NCI-H1105 treated with DMSO at 0.1 percent for 48 hours (cell line): Measurements from ENCODE around the gene IL4R.

Experiments
- DNase-seq: peaks from one replicate; lab custom pipeline; 2025; lab: John Stamatoyannopoulos, UW

IL4R gene

DNA sequence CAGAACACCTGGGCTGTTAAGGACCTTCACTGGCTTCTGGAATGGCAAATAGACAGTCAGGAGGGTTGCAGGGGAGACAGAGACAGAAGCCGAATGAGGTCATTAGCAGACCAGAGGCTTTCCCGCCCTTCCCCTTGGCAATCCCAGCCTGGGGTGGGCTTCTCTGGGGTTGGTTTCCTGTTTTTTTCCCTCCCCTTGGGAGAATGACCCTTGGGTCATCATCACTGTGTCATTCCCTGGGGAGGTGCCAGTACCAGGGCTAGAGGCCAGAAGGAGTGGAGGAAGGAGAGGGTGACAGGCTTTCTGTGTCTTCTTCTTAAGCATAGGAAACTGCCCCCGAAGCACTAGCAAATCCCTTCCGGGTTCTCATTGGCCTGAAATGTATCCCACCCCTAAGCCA is 45.3 kb downstream of the IL4R start:
- no peak for DNase-seq

DNA sequence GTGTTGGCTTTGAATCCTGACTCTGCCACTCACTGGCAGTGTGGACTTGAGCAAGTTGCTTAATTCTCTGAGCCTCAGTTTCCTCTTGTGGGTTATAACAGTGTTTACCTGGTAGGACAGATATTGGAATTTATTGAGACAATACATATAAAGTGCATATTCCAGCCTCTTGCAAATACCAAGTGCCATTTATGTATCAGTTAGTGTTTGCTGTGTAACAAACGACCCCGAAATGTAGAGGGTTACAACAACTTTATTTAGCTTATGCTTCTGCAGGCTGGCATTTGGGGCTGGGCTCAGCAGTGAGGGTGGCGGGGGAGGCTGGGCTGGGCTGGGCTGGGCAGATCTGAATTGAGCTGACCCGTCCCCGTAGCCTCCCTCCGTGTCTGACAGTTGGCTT is 45.8 kb downstream of the IL4R start:
- no peak for DNase-seq

DNA sequence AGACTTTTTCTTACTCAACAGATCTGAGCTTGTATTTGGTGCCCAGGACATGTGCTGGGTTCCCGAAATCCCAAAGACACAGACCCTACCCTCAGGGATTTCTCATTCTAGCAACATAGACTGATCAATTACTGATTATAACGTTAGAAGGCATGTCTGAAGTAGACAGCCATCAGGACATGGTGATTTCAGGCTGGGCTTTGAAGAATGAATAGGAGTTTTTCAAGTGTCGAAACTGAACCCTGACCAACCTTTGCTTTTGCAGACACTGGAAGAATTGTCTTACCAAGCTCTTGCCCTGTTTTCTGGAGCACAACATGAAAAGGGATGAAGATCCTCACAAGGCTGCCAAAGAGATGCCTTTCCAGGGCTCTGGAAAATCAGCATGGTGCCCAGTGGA is 48.2 kb downstream of the IL4R start:
- no peak for DNase-seq

DNA sequence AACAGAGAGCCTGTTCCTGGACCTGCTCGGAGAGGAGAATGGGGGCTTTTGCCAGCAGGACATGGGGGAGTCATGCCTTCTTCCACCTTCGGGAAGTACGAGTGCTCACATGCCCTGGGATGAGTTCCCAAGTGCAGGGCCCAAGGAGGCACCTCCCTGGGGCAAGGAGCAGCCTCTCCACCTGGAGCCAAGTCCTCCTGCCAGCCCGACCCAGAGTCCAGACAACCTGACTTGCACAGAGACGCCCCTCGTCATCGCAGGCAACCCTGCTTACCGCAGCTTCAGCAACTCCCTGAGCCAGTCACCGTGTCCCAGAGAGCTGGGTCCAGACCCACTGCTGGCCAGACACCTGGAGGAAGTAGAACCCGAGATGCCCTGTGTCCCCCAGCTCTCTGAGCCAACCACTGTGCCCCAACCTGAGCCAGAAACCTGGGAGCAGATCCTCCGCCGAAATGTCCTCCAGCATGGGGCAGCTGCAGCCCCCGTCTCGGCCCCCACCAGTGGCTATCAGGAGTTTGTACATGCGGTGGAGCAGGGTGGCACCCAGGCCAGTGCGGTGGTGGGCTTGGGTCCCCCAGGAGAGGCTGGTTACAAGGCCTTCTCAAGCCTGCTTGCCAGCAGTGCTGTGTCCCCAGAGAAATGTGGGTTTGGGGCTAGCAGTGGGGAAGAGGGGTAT is 48.9 kb downstream of the IL4R start:
- DNase-seq, result no peak

DNA sequence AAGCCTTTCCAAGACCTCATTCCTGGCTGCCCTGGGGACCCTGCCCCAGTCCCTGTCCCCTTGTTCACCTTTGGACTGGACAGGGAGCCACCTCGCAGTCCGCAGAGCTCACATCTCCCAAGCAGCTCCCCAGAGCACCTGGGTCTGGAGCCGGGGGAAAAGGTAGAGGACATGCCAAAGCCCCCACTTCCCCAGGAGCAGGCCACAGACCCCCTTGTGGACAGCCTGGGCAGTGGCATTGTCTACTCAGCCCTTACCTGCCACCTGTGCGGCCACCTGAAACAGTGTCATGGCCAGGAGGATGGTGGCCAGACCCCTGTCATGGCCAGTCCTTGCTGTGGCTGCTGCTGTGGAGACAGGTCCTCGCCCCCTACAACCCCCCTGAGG is 49.5 kb downstream of the IL4R start:
- DNase-seq, result no peak

DNA sequence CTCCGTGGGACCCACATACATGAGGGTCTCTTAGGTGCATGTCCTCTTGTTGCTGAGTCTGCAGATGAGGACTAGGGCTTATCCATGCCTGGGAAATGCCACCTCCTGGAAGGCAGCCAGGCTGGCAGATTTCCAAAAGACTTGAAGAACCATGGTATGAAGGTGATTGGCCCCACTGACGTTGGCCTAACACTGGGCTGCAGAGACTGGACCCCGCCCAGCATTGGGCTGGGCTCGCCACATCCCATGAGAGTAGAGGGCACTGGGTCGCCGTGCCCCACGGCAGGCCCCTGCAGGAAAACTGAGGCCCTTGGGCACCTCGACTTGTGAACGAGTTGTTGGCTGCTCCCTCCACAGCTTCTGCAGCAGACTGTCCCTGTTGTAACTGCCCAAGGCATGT is 50.0 kb downstream of the IL4R start:
- DNase-seq, result no peak

DNA sequence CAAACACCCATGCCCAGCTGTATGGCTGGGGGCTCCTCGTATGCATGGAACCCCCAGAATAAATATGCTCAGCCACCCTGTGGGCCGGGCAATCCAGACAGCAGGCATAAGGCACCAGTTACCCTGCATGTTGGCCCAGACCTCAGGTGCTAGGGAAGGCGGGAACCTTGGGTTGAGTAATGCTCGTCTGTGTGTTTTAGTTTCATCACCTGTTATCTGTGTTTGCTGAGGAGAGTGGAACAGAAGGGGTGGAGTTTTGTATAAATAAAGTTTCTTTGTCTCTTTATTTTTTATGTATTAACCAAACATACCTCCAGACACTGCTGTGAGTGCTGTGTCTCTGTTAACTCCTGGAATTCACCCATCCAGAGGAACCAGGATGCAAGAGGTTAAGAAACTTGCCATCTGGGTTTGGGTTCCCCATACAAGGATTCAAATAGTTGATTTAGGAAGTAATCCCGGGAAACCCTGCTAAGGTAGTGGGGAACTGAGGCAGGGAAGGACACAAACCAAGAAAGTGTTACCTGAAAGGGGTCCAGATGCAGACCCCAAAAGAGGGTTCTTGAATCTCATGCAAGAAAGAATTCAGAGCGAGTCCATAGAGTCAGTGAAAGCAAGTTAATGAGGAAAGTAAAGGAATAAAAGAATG is 50.8 kb downstream of the IL4R start:
- DNase-seq, result no peak

DNA sequence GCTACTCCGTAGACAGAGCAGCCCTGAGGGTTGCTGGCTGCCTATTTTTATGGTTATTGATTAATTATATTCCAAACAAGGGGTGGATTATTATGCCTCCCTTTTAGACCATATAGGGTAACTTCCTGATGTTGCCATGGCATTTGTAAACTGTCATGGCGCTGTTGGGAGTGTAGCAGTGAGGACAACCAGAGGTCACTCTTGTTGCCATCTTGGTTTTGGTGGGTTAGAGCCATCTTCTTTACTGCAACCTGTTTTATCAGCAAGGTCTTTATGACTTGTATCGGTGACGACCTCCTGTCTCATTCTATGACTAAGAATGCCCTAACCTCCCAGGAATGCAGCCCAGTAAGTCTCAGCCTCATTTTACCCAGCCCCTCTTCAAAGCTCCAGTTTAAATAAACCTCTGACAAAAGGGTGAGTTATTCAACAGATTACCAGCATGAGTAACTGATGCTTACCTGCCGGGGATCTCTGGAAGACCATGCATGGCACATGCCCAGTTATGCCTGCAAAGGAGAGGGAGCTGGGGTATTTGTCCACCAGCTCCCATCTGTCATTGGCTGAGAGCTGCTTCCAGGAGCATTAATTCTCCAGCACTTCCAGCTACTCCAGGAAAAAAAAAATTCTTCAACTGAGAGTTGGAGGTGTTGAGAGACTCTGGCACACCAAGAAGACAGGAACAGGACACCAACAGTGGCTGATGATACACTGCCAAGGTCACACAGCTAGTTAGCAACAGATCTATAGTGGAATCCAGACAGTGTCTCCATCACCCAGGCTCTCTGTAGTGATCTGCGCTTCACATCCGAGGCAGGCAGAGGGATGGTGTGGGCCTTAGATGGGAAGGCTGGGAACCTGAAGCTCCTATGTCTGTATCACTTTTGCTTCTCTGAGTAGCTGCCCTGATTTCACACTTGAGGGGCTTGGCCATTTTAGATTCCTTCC is 51.6 kb downstream of the IL4R start:
- no peak for DNase-seq

DNA sequence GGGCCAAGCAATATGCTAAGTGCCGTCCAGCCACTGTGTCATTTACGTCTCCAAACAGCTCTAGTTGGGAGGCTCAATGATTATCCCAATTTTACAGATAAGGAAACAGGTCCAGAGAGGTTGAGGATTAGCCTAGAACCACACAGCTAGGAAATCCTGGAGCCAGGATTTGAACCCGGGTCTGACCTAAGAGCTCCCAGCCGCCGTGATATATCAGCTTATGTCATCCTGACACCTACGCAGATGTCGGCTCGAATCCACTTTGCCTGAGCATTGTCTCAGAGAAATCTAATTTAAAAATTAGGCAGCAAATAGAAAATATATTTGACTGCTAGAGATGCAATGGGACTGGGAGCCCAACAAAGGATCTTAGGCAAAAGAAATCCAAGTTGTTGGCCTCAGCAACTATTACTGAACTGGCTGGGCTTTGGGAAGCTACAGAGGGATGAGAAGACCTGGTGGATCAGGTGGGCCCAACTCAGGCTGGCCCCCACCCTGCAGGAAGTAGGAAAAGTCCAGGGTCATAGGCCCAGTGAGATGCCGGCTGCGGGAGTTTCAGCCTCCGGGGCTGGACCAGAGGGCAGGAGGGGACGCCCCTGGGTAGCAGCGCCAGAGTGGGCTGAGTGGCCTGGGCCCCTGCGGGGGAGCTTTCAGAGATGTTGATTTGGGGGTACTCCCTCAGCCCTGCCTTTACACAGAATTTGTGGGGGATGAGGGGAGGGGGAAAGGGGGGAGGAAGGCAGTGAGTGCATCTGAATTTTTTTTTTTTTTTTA is 53.1 kb downstream of the IL4R start:
- DNase-seq, result no peak

DNA sequence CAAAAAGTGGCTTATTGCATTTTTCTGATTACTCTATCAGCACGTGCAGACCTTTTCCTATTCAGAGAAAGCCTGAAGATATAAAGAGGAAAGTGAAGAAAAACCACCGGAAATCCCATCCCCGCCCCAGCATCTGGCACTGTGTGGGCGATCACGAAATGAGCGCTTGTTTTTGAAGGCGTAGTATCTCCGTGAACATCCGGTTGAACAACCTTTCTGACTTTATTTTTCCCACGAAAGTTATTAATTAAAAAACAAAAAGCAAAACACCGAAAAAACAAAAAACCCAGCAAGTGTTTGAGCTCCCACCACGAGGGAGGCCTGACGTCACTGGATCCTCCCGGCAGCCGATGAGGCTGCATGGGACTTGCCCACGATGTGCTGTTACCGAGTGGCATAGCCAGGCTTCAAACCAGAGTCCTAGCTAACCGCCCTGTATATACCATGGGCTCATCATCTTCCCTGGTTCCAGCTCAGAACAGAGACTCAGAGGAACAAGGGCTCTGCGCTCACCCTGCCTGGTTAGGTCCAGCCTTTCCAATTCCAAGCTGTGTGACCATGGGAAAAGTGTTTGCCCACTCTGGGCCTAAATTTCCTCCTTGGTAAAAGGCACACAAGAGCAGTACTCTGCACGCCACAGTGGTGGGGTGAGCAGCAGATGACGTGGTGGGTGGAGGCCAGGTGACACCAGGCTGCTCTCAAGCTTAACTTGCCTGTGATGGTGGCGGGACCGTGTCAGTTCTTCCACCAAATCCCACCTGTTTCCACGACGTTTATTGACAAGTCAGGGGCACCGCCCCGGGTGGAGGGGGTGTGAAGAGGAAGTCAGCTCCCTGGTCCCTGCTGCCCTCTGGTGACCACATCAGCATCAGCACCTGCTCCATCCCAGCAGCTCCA is 53.9 kb downstream of the IL4R start:
- DNase-seq, result peak; percentile 3

DNA sequence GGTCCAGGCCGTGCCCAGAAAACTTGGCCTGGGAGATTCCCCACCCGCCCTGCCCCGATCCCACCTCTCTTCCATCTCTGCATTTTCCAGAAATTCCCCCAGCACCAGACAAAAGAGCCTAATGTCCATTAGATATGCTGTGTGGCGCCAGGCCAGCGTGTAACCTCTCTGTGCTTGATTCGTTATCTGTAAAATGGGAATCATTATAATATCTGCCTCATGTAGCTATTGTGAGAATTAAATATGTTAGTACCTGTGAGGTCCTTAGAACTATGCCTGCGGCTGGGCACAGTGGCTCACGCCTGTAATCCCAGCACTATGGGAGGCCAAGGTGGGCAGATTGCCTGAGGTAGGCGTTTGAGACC is 54.6 kb downstream of the IL4R start:
- no peak for DNase-seq

DNA sequence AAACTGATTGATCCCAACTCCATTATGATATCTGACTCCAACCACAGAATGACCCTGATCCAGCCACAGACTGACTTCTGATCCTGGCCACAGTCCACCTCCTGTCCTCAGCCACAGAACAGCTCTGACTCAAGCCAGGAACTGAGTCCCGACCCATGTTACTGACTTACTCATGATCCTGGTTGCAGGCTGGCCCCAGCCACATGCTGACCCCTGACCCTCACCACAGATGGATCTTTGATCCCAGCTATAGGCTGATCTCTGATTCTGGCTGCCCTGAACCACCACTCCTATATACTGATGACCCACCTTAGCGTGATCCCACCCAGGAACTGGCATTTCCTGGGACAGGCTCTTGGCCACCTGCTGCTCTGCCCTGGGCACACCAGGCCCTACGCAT is 56.0 kb downstream of the IL4R start:
- no peak for DNase-seq

DNA sequence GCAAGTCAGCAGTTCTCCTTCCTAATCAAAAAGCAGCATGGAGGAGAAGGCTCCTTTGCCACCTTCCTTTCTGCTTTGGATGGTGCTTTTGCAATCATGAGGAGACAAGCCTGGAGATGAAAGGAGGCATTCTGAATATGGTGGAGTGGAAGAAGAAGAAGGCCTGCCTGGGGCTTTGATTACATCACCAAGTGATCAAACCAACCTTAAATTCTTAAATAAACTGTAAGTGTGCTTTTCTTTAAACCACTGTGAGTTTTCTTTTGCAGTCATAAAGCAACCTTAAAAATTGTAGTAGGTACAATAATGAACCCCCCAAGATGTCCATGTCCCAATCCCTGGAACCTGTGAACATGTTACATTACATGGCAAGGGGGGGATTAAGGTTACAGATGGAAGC is 56.5 kb downstream of the IL4R start:
- no peak for DNase-seq

DNA sequence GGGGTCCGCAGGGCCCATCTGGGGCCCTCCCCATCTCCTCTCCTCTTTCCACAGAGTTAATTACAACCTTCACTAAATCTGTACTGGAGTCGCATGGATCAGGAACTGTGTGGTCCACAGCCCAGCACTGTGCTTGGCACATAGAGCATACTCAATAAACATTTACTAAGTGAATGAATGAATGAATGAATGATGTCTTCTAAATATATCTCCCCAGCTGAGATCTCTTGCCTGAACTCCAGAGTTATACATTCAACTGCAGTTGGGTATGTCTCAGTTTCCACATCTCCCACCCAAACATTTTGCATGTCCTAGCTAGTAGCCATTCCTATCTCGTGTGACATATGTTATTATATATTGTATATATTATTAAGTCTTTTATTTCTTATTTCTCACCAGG is 59.5 kb downstream of the IL4R start:
- no peak for DNase-seq

DNA sequence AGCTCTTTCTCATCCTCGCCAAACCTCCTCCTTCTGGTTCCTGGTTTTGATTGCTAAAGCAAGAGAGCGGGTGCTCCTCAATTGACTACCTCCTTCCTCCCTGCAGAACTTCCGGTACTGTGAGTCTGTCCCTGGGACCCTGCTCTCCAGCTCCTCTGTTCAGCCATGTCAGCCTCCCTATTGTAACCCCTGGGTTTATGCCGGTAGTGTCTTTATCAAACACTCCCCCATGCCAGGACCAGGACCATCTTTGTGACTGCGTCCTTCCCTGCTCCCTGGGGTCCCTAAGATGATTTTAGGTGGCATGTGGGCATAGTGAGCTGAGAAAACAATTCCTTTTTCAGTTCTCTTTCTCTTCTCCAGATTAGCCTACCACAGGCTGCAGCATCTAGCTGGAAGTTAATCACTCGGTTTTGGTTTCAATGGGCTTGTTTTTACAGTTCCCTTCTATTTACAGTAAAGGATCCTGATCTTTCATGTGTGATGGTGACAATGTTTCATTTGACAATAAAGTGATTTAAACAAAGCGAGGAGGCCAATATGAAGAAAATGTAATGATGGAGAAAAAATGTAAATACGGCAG is 60.5 kb downstream of the IL4R start:
- DNase-seq, result no peak

DNA sequence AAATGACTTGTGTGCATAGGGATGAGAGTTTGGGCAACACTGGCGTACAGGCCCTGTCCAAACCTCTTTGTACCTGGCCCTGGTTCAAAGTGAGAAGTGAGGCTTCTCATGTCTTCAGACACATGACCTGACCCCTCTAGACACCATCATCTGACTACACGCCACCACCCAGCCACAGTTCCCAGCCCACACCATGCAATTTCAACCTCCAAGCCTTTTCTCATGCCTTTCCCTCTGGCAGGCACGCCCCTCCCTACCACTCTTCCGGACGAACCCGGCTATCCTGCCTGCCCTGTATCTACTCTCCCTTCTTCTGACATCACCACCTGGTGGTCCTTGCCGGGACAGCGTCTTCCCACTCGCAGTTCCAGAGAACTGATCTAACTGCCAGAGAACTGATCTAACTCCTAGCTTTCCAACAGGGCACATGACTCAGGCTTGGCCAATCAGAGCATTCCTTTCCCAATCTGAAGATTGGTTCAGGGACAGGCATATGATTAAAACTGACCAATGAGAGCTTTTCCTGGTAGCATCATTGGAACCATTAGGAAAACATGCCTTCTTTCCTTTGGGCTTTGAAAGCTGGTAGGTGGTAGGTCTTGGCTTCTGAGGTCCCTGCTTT is 61.1 kb downstream of the IL4R start:
- no peak for DNase-seq

DNA sequence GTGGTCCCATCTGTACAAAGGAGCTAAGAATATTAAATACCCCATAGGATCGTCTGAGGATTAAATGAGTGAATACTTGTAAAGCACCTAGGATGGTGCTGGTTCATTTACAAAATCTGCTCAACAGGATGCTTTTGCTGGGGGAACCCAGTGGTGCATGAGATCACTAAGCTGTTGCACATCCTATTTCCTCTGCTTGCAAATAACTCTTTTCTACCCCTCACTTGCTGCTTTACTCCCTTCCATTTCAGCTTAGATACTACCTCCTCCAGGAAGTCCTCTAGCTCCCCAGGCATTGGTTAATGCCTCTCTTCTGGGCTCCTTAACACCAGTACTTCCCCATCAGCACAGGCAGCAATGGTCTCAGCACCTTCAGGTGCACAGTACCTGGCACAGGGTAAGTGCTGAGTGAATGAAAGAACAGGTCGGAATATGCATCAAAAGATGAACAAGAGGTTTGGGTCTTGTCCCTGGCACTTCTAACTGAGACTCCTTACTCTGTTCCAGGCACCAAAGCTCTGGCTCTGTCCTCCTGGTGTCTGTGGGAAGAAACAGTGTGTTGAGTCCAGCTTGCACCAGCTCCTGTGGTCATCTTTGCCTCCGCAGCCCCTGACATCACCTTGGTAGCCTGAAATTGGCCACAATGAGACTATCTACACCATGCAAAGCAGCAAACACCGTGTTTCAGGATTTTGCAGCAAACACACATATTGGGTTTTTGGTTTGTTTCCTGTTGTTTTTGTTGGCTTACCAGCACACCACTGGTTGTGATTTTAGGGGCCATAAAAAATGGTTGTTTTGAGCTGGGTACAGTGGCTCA is 64.1 kb downstream of the IL4R start:
- no peak for DNase-seq

DNA sequence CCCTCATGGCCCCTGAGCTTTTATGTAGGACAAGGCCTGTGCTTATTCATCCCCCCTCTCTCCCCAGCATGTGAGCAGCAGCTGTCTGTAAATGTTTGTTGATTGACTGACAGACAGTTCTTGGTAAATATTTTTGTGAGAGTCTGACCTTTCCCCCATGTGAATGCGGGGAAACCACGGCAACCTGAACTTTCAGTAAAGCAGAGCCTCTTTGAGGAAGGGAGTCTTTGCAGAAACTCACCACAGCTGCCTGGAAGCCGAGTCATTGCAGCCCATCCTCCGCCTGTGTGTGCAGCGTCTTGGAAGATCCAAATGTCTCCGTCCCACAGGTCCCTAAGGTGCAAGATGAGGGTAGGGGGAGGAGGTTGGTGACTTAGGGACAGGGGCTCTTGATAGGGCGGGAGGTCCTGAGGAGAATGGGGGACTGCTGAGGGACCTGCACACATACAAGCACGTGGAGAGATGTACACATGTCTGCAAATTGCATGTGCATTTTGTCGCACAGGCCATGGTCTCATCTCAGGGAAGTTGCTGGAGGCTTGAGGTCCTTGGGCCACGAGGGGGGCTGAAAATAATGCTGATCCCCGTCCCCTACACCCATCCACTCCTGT is 65.2 kb downstream of the IL4R start:
- DNase-seq, result no peak

DNA sequence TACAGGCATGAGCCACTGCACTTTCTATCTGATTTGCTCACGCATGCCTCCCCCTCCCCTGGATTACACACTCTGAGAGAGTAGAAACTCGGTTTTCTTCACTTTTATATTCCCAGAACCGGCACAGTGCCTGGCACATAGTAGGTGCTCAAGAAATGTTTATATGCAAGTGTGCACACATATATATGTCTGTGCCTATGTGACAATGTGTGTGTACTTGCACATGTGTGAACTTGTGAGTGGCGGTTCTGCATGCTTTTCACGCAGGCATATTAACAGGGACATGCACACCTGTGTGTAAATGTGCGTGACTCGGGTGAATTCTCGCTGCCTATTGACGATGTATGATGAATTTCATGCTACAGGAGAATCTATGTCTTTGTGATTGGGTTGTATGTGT is 66.1 kb downstream of the IL4R start:
- DNase-seq, result no peak
